H1 (cell line): ENCODE measurements around the gene GIMAP7. TPM values are rescaled to one million over a fixed set of nuclear protein-coding genes. Genes with fewer than 3 reads are reported as not detected.

Experiments used
- CTCF ChIA-PET: fragments of 300-600 bp; sonication (Branson Sonifier 250); formaldehyde crosslinking; loops from one replicate; lab custom pipeline; 2021; ENCODE audit not compliant: partially characterized antibody; lab: Charles Lee
- POLR2A ChIA-PET: fragments of 300-600 bp; sonication (Branson Sonifier 250); formaldehyde crosslinking; loops from one replicate; lab custom pipeline; 2021; ENCODE audit warnings: inconsistent platforms; ENCODE audit not compliant: partially characterized antibody; lab: Charles Lee
- DNase-seq, 2 experiments: peaks; one replicate each; pipeline versions ENCODE4 v3.0.0 to v3.0.0-alpha.2; 2010 to 2022; ENCODE audit warnings: low spot score in 2 of 2, low read depth in 1 of 2, mixed read lengths in 1 of 2
- FAIRE-seq: peaks from 2 replicates; lab custom pipeline; 2011; peaks lifted over from hg19 to GRCh38; lab: Jason Lieb, UNC
- H2AFZ ChIP-seq: 2 replicates; pipeline ENCODE4 v1.8.1; 2012; ENCODE audit warnings: low read length, inconsistent platforms
- H2AK5ac ChIP-seq: 2 replicates; pipeline ENCODE4 v1.6.1; 2013; ENCODE audit warnings: low read depth, low read length
- H2BK120ac ChIP-seq: replicated peaks from 2 replicates; pipeline ENCODE3; 2013; ENCODE audit warnings: low read depth, low read length, inconsistent platforms
- H2BK12ac ChIP-seq: 2 replicates; pipeline ENCODE4 v1.6.1; 2013; ENCODE audit warnings: low read depth, low read length
- H2BK15ac ChIP-seq: 2 replicates; pipeline ENCODE4 v1.6.1; 2013; ENCODE audit warnings: low read length
- H2BK20ac ChIP-seq: 2 replicates; pipeline ENCODE4 v1.6.1; 2013; ENCODE audit warnings: low read length
- H2BK5ac ChIP-seq: 2 replicates; pipeline ENCODE4 v1.6.1; 2013; ENCODE audit warnings: low read depth, low read length
- H3K14ac ChIP-seq: 2 replicates; pipeline ENCODE4 v1.6.1; 2013; ENCODE audit warnings: inconsistent platforms; ENCODE audit not compliant: insufficient read length
- H3K18ac ChIP-seq: 2 replicates; pipeline ENCODE4 v1.6.1; 2013; ENCODE audit warnings: low read length; ENCODE audit errors: extremely low read depth
- H3K23ac ChIP-seq: 2 replicates; pipeline ENCODE4 v1.6.1; 2013; ENCODE audit warnings: inconsistent platforms; ENCODE audit not compliant: insufficient read length
- H3K23me2 ChIP-seq: 2 replicates; pipeline ENCODE4 v1.6.1; 2013; ENCODE audit warnings: low read depth, low read length
- H3K27ac ChIP-seq: 2 replicates; pipeline ENCODE4 v1.6.1; 2011; ENCODE audit warnings: low read depth, low read length, inconsistent platforms
- H3K27me3 ChIP-seq, 4 experiments: replicated peaks in 1 of 4; 1 replicate in 1 of 4; 2 replicates in 3 of 4; pipeline versions ENCODE4 v1.6.1 to v1.8.1; 2011 to 2013; ENCODE audit warnings: low read length in 3 of 4, mild to moderate bottlenecking in 3 of 4, inconsistent platforms in 2 of 4, mixed read lengths in 2 of 4, moderate library complexity in 1 of 4; ENCODE audit not compliant: control insufficient read depth in 3 of 4, insufficient read depth in 3 of 4; ENCODE audit errors: extremely low read depth in 1 of 4
- H3K36me3 ChIP-seq, 4 experiments: 2 replicates each; pipeline versions ENCODE4 v1.6.1 to v1.8.1; 2011 to 2013; ENCODE audit warnings: mild to moderate bottlenecking in 4 of 4, low read length in 3 of 4, moderate library complexity in 2 of 4, control low read depth in 1 of 4, inconsistent platforms in 1 of 4; ENCODE audit not compliant: insufficient read depth in 4 of 4, control insufficient read depth in 2 of 4
- H3K4ac ChIP-seq: replicated peaks from 2 replicates; pipeline ENCODE3; 2013; ENCODE audit warnings: low read length, low read depth, mixed read lengths, inconsistent platforms; ENCODE audit not compliant: insufficient read length
- H3K4me1 ChIP-seq, 4 experiments: replicated peaks in 1 of 4; 1 replicate in 1 of 4; 2 replicates in 3 of 4; pipeline versions ENCODE4 v1.6.1 to v1.8.1; 2011 to 2013; ENCODE audit warnings: low read length in 3 of 4, inconsistent platforms in 2 of 4, mixed read lengths in 1 of 4; ENCODE audit not compliant: insufficient read depth in 4 of 4, control insufficient read depth in 3 of 4
- H3K4me2 ChIP-seq, 2 experiments: 2 replicates each; pipeline versions ENCODE4 v1.6.1 to v1.8.1; 2011 to 2013; ENCODE audit warnings: low read depth in 2 of 2, low read length in 2 of 2, control low read depth in 1 of 2, inconsistent platforms in 1 of 2, mild to moderate bottlenecking in 1 of 2; ENCODE audit not compliant: insufficient read depth in 1 of 2
- H3K4me3 ChIP-seq, 4 experiments: fragments of 200-600, 300-600 bp in 1 of 4; sonication (generic), shearing (Covaris generic), sonication (Bioruptor Twin) in 1 of 4; 2 replicates each; pipeline versions ENCODE4 v1.5.1 to v1.8.1; 2011 to 2016; ENCODE audit warnings: low read length in 4 of 4, low read depth in 3 of 4, control low read depth in 2 of 4, inconsistent platforms in 2 of 4, mild to moderate bottlenecking in 2 of 4, mixed read lengths in 1 of 4, moderate library complexity in 1 of 4; ENCODE audit not compliant: insufficient read depth in 2 of 4; ENCODE audit errors: extremely low read depth in 1 of 4
- H3K56ac ChIP-seq: replicated peaks from 2 replicates; pipeline ENCODE3; 2013; ENCODE audit warnings: low read depth, mild to moderate bottlenecking, mixed read lengths, low read length, inconsistent platforms; ENCODE audit not compliant: insufficient read length
- H3K79me1 ChIP-seq: 2 replicates; pipeline ENCODE4 v1.6.1; 2013; ENCODE audit warnings: low read depth, low read length, control low read depth
- H3K79me2 ChIP-seq, 2 experiments: 2 replicates each; pipeline versions ENCODE4 v1.6.1 to v1.8.1; 2012 to 2013; ENCODE audit warnings: low read length in 2 of 2, mild to moderate bottlenecking in 2 of 2, inconsistent platforms in 1 of 2; ENCODE audit not compliant: insufficient read depth in 2 of 2, control insufficient read depth in 1 of 2
- H3K9ac ChIP-seq, 4 experiments: replicated peaks in 1 of 4; 1 replicate in 1 of 4; 2 replicates in 3 of 4; pipeline versions ENCODE4 v1.6.1 to v1.8.1; 2011 to 2013; ENCODE audit warnings: low read depth in 3 of 4, low read length in 3 of 4, control low read depth in 2 of 4, mild to moderate bottlenecking in 2 of 4, moderate library complexity in 2 of 4, inconsistent platforms in 1 of 4; ENCODE audit errors: extremely low read depth in 1 of 4
- H3K9me3 ChIP-seq, 2 experiments: 2 replicates each; pipeline versions ENCODE4 v1.6.1 to v1.8.1; 2012 to 2013; ENCODE audit warnings: mild to moderate bottlenecking in 2 of 2, moderate library complexity in 2 of 2, control low read depth in 1 of 2, inconsistent platforms in 1 of 2, low read depth in 1 of 2, low read length in 1 of 2, mixed read lengths in 1 of 2; ENCODE audit not compliant: insufficient read depth in 2 of 2
- H4K20me1 ChIP-seq, 2 experiments: replicated peaks in 1 of 2; 2 replicates each; pipeline versions ENCODE3 to v1.8.1; 2011 to 2013; ENCODE audit warnings: inconsistent platforms in 2 of 2, low read length in 2 of 2, mild to moderate bottlenecking in 1 of 2; ENCODE audit not compliant: insufficient read depth in 2 of 2, control insufficient read depth in 1 of 2
- H4K5ac ChIP-seq: 2 replicates; pipeline ENCODE4 v1.6.1; 2013; ENCODE audit warnings: low read length, low read depth, mixed read lengths, inconsistent platforms; ENCODE audit not compliant: insufficient read length
- H4K8ac ChIP-seq: 2 replicates; pipeline ENCODE4 v1.8.0; 2013; ENCODE audit warnings: mild to moderate bottlenecking, moderate library complexity, low read length, inconsistent platforms; ENCODE audit not compliant: insufficient read depth; ENCODE audit errors: extremely low read depth
- H4K91ac ChIP-seq: replicated peaks from 2 replicates; pipeline ENCODE3; 2013; ENCODE audit warnings: low read length, mixed read lengths, inconsistent platforms; ENCODE audit not compliant: insufficient read length
- BRCA1 ChIP-seq: IDR thresholded peaks from 2 replicates; pipeline ENCODE4 v1.6.1; 2012; ENCODE audit warnings: low read depth, low read length, improper control_type of control experiment
- CEBPB ChIP-seq: IDR thresholded peaks from 2 replicates; pipeline ENCODE4 v1.6.1; 2012; ENCODE audit warnings: low read depth, low read length
- CHD2 ChIP-seq: IDR thresholded peaks from 2 replicates; pipeline ENCODE4 v1.6.1; 2012; ENCODE audit warnings: low read length, improper control_type of control experiment
- EGR1 ChIP-seq: IDR thresholded peaks from 2 replicates; pipeline ENCODE4 v1.6.1; 2011; ENCODE audit warnings: low read depth, low read length, borderline replicate concordance
- GTF2F1 ChIP-seq: IDR thresholded peaks from 2 replicates; pipeline ENCODE4 v1.6.1; 2012; ENCODE audit warnings: low read depth, low read length, improper control_type of control experiment, borderline replicate concordance
- HDAC6 ChIP-seq: IDR thresholded peaks from one replicate; pipeline ENCODE4 v1.7.1; 2012; ENCODE audit warnings: low read depth, mild to moderate bottlenecking, inconsistent platforms, low read length, moderate library complexity
- KDM1A ChIP-seq: fragments of 200-600, 300-600 bp; sonication (generic); IDR thresholded peaks from 2 replicates; pipeline ENCODE4 v1.7.1; 2016; ENCODE audit warnings: mild to moderate bottlenecking, low read length, borderline replicate concordance
- NRF1 ChIP-seq: IDR thresholded peaks from 2 replicates; pipeline ENCODE4 v1.6.1; 2011; ENCODE audit warnings: mild to moderate bottlenecking, low read depth, low read length, improper control_type of control experiment
- POLR2AphosphoS5 ChIP-seq: IDR thresholded peaks from 2 replicates; pipeline ENCODE4 v1.6.1; 2011; ENCODE audit warnings: low read depth, low read length
- RXRA ChIP-seq: IDR thresholded peaks from 2 replicates; pipeline ENCODE4 v1.6.1; 2011; ENCODE audit warnings: low read depth, mild to moderate bottlenecking, low read length, moderate library complexity; ENCODE audit not compliant: insufficient read depth
- SUZ12 ChIP-seq: fragments of 200-600 bp; sonication (generic); IDR thresholded peaks from 2 replicates; pipeline ENCODE4 v1.6.1; 2012; ENCODE audit warnings: mild to moderate bottlenecking, inconsistent platforms, low read length, moderate library complexity, mixed read lengths
- TAF7 ChIP-seq: optimal IDR thresholded peaks from 2 replicates; pipeline ENCODE3; 2011; ENCODE audit warnings: low read depth, mild to moderate bottlenecking, inconsistent platforms, low read length, moderate library complexity, borderline replicate concordance
- TBP ChIP-seq: IDR thresholded peaks from 2 replicates; pipeline ENCODE4 v1.6.1; 2011; ENCODE audit warnings: low read depth, low read length, improper control_type of control experiment
- TEAD4 ChIP-seq: IDR thresholded peaks from 2 replicates; pipeline ENCODE4 v1.6.1; 2012; ENCODE audit warnings: low read depth, low read length, inconsistent platforms, mixed read lengths
- WGBS, 2 experiments: shearing (Covaris generic) in 1 of 2; methylation state at CpG; one replicate each; pipeline versions ENCODE4 v1.1.6 to v1.1.7; 2013 to 2015; ENCODE audit warnings: low lambda C conversion rate in 2 of 2, mixed read lengths in 2 of 2, inconsistent platforms in 1 of 2, low coverage in 1 of 2, missing lambda C conversion rate in 1 of 2; ENCODE audit not compliant: insufficient replicate concordance in 2 of 2, insufficient coverage in 1 of 2, insufficient read length in 1 of 2; ENCODE audit errors: extremely low coverage in 1 of 2, missing lambda C conversion rate in 1 of 2; 5-methylcytosine and 5-hydroxymethylcytosine counted together
- long read RNA-seq, 2 experiments: library from RNA in 1 of 2; library from capped mRNA in 1 of 2; stranded (forward); transcript quantifications; one replicate each; pipeline ENCODE4 v2.0.0, GENCODE V29; 2021; ENCODE audit warnings: inconsistent platforms in 1 of 2
- polyA minus RNA-seq, 3 experiments: library from RNA; depleted of rRNA, polyadenylated mRNA; stranded (reverse); fragments of >200 nt; gene quantifications; 1 replicate in 2 of 3; 2 replicates in 1 of 3; pipeline ENCODE4 v1.2.3, GENCODE V29; 2011
- polyA plus RNA-seq, 7 experiments: library from polyadenylated mRNA; depleted of rRNA in 3 of 7; stranded (reverse) in 5 of 7; unstranded in 2 of 7; fragments of >200 nt in 5 of 7; fragments of 200-250 nt in 2 of 7; gene quantifications; 1 replicate in 5 of 7; 2 replicates in 1 of 7; 4 replicates in 1 of 7; pipeline versions ENCODE4 v1.2.1 to v1.2.3, GENCODE V29; 2011 to 2013; ENCODE audit warnings: missing spikeins in 2 of 7, mixed read lengths in 2 of 7
- total RNA-seq: library from RNA; stranded (reverse); fragmentation: NEBNext Ultra II Directional; extraction: Animal tissue kit (Norgen Biotek cat#: 25700); gene quantifications from 2 replicates; pipeline ENCODE4 v1.2.1, GENCODE V29; 2021

Gene GIMAP7
- total RNA-seq (not detected in 2 replicates), polyA plus RNA-seq (2011; rRNA removed) (not detected in 2 replicates), polyA minus RNA-seq (2011; rRNA and poly(A)+ RNA removed) (not detected in 2 replicates)
- not detected for polyA plus RNA-seq (2011; cell fraction: cytosol; rRNA removed)
- not detected for polyA plus RNA-seq (2011; cell fraction: nucleus; rRNA removed)
- not detected in 4 replicates for polyA plus RNA-seq (2012, experiment 1 of 2)
- not detected for polyA plus RNA-seq (2012, experiment 2 of 2)
- not detected for polyA plus RNA-seq (2013, experiment 1 of 2)
- polyA plus RNA-seq (2013, experiment 2 of 2): 0.04 TPM
- not detected for polyA minus RNA-seq (2011; cell fraction: cytosol; rRNA and poly(A)+ RNA removed)
- polyA minus RNA-seq (2011; cell fraction: nucleus; rRNA and poly(A)+ RNA removed): not detected
- long read RNA-seq, experiment 1: 0 reads
- long read RNA-seq, experiment 2: 0 reads

DNA sequence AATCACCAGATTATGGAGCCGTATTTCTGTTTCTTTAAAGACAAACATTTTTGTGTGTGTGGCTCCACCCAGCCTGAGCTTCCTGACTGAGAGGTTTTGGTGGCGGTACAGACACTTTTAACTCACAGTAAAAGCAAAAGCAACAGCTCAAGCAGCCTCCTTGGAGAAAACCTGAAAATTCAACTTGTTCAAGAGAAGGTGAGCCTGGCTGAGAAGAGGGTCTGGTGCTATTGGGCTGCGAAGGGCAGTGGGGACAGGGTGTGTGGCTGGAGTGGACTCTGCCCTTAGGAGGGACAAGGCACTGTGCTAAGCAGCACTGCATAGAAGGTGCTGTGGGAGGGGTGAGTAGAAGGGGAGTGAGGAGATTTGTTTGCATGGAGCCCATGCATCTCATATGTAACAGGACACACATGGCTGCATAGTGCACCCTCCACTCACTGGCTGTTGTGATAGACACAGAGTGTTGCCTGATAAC lies at the start of gene GIMAP7:
TSS of gene GIMAP7 (plus strand) at position 125 of the 475 bp plus-strand sequence. CDS start 5,103 bp downstream, outside the sequence.
- POLR2A ChIA-PET: no interaction called here
- H3K4me2 ChIP-seq: no peak within 1 kb of the TSS
- TF ChIP-seq TEAD4: no peak
- TF ChIP-seq GTF2F1: no peak
- no peak for TF ChIP-seq EGR1
- TF ChIP-seq SUZ12: no peak
- no peak for TF ChIP-seq POLR2AphosphoS5
- TF ChIP-seq KDM1A: no peak
- TF ChIP-seq CEBPB: no peak
- TF ChIP-seq RXRA: no peak
- TF ChIP-seq NRF1: no peak
- TF ChIP-seq HDAC6: no peak
- no peak for TF ChIP-seq BRCA1
- no peak for TF ChIP-seq TAF7
- no peak for TF ChIP-seq TBP
- TF ChIP-seq CHD2: no peak

More for the DNA sequence above, at the start of gene GIMAP7:
- FAIRE-seq (no peak), DNase-seq (no peak)
- H2BK120ac ChIP-seq: no peak within 1 kb of the TSS
- H3K9ac ChIP-seq: no peak within 1 kb of the TSS
- H4K5ac ChIP-seq: no peak within 1 kb of the TSS
- no peak within 1 kb of the TSS; the same call in 1 of the 2 replicates for H4K8ac ChIP-seq
- CTCF ChIA-PET: interaction anchor here (0.7 kb wide), 1 partner anchor 53 kb away, joined by 3 read pairs; no protein-coding TSS in a partner anchor
- no peak within 1 kb of the TSS for H3K18ac ChIP-seq
- no peak within 1 kb of the TSS for H2BK20ac ChIP-seq
- H3K79me1 ChIP-seq: no peaks in the 10 kb centered on the region
- peaks cover 0 to 2% (median 0%) of the 10 kb centered on the region in 4 experiments; a peak in 1 of 7 replicates for H3K4me1 ChIP-seq
- H3K23ac ChIP-seq: no peak within 1 kb of the TSS
- no peaks in the 10 kb centered on the region for H3K27me3 ChIP-seq
- no peak within 1 kb of the TSS for H3K14ac ChIP-seq
- no peaks in the 10 kb centered on the region for H3K79me2 ChIP-seq
- no peaks in the 10 kb centered on the region; a peak in 1 of 4 replicates for H3K9me3 ChIP-seq
- 94% methylated on average over 3 of the region's 3 CpGs; no CpG with 5 or more reads in 1 of the 2 experiments for WGBS, 2 experiments
- no peak within 1 kb of the TSS for H2BK5ac ChIP-seq
- no peak within 1 kb of the TSS for H3K56ac ChIP-seq
- no peak within 1 kb of the TSS for H2AFZ ChIP-seq
- no peaks in the 10 kb centered on the region for H4K20me1 ChIP-seq
- no peak within 1 kb of the TSS for H3K4me3 ChIP-seq
- no peak within 1 kb of the TSS for H4K91ac ChIP-seq
- no peaks in the 10 kb centered on the region for H3K23me2 ChIP-seq
- no peaks in the 10 kb centered on the region for H3K36me3 ChIP-seq
- H2BK12ac ChIP-seq: no peak within 1 kb of the TSS
- H3K4ac ChIP-seq: no peak within 1 kb of the TSS
- H2BK15ac ChIP-seq: no peak within 1 kb of the TSS
- no peak within 1 kb of the TSS for H3K27ac ChIP-seq
- H2AK5ac ChIP-seq: no peak within 1 kb of the TSS
